Measurements from ENCODE around the gene IFI44L. TPM values are rescaled to one million over a fixed set of nuclear protein-coding genes. Genes with fewer than 3 reads are reported as not detected.

The IFI44L gene
- total RNA-seq (2014; rRNA removed; shearing (Covaris generic)): 0.48 TPM in 1 of 2 replicates, not detected in the other

DNA sequence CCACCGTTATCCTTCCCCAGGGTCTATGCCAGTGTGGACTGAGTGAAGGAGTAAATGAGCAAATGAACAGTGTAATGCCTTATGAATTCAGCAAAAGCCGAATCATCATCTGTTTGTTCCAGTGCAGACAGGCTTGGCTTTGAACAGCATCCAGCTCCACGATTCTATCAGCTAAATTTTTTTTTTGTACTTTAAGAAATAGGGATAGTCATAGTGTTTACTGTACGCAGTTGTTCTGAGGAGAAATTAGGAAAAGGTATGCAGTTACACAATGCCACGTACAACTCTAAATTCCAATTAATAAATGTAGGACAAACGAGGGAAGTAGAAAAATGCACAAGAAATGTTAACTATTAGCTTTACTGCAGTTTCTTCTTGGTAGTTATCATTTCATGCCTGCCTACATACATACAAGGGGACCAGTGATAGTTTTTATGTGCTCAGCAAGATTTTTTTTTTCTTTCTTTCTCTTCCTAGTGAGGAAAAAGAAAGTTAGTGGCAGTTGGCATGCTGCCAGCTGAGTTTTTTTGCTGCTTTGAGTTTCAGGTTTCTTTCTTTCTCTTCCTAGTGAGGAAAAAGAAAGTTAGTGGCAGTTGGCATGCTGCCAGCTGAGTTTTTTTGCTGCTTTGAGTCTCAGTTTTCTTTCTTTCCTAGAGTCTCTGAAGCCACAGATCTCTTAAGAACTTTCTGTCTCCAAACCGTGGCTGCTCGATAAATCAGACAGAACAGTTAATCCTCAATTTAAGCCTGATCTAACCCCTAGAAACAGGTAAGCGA is at the start of gene IFI44L:
Gene IFI44L, plus strand, starts transcription at position 646 of the 777 bp plus-strand sequence. CDS start 7,468 bp downstream, outside the sequence.
- H3K36me3 ChIP-seq (replicated peaks; ENCODE audit: control insufficient read depth, insufficient read depth, low read length): no peaks in the 10 kb centered on the region
- DNase-seq: no peak
- no peaks in the 10 kb centered on the region; the same call in 1 of the 2 replicates for H3K27me3 ChIP-seq (ENCODE audit: control insufficient read depth, insufficient read depth, low read length)
- no peak within 1 kb of the TSS for H3K4me3 ChIP-seq (ENCODE audit: insufficient read depth, low read depth, low read length)

GRCh38 chr1:78570539-78570938 is 49.7 kb upstream of the IFI44L start:
- H3K36me3 ChIP-seq (replicated peaks; ENCODE audit: control insufficient read depth, insufficient read depth, low read length): no peaks in the 10 kb centered on the region
- peak; percentile 1 for DNase-seq
- H3K4me3 ChIP-seq (ENCODE audit: insufficient read depth, low read depth, low read length): no peak overlapping the region
- H3K27me3 ChIP-seq (ENCODE audit: control insufficient read depth, insufficient read depth, low read length): no peaks in the 10 kb centered on the region

- H3K36me3 ChIP-seq (replicated peaks; ENCODE audit: control insufficient read depth, insufficient read depth, low read length): no peaks in the 10 kb centered on the region
- H3K4me3 ChIP-seq (ENCODE audit: insufficient read depth, low read depth, low read length): no peak overlapping the region
- no peaks in the 10 kb centered on the region for H3K27me3 ChIP-seq (ENCODE audit: control insufficient read depth, insufficient read depth, low read length)
- no peak for DNase-seq
These were observed 42.8 kb upstream of the IFI44L start for GRCh38 chr1:78577257-78578100.

GRCh38 chr1:78586572-78586971 is 33.7 kb upstream of the IFI44L start:
- no peak overlapping the region for H3K4me3 ChIP-seq (ENCODE audit: insufficient read depth, low read depth, low read length)

GRCh38 chr1:78587211-78587610 is 33.0 kb upstream of the IFI44L start:
- Histone ChIP-seq H3K4me3 (ENCODE audit: insufficient read depth, low read depth, low read length) (no peak overlapping the region), H3K36me3 (replicated peaks; ENCODE audit: control insufficient read depth, insufficient read depth, low read length) (no peaks in the 10 kb centered on the region), H3K27me3 (ENCODE audit: control insufficient read depth, insufficient read depth, low read length) (no peaks in the 10 kb centered on the region; the same call in 1 of the 2 replicates)
- no peak for DNase-seq

More at GRCh38 chr1:78586572-78586971, 33.7 kb upstream of the IFI44L start:
- Histone ChIP-seq H3K27me3 (ENCODE audit: control insufficient read depth, insufficient read depth, low read length) (no peaks in the 10 kb centered on the region), H3K36me3 (replicated peaks; ENCODE audit: control insufficient read depth, insufficient read depth, low read length) (no peaks in the 10 kb centered on the region)
- no peak for DNase-seq

DNA sequence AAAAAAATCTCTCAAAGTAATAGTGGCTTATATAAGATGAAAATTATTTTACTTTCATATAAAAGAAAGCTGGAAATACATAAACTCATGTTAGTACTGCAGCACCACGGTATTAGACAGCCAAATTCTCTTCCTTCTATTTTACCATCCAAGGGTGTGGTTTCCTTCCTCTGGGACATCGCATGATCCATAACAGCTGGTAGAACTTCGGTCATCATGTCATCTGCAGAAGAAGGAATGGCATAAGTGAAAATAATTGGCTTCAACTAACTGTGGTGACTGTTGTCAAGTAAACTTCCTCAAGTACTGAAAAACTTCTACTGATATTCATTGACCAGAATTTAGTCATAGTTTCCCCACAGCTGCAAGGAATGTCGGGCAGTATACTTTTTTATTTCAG is 28.3 kb upstream of the IFI44L start:
- no peak for DNase-seq
- no peaks in the 10 kb centered on the region for H3K36me3 ChIP-seq (replicated peaks; ENCODE audit: control insufficient read depth, insufficient read depth, low read length)
- no peaks in the 10 kb centered on the region; the same call in 1 of the 2 replicates for H3K27me3 ChIP-seq (ENCODE audit: control insufficient read depth, insufficient read depth, low read length)
- no peak overlapping the region for H3K4me3 ChIP-seq (ENCODE audit: insufficient read depth, low read depth, low read length)

- DNase-seq: no peak
- no peak overlapping the region for H3K4me3 ChIP-seq (ENCODE audit: insufficient read depth, low read depth, low read length)
- H3K27me3 ChIP-seq (ENCODE audit: control insufficient read depth, insufficient read depth, low read length): no peaks in the 10 kb centered on the region
- no peaks in the 10 kb centered on the region for H3K36me3 ChIP-seq (replicated peaks; ENCODE audit: control insufficient read depth, insufficient read depth, low read length)
These were observed 21.0 kb upstream of the IFI44L start for GRCh38 chr1:78599294-78599693.

- H3K36me3 ChIP-seq (replicated peaks; ENCODE audit: control insufficient read depth, insufficient read depth, low read length): no peaks in the 10 kb centered on the region
- H3K27me3 ChIP-seq (ENCODE audit: control insufficient read depth, insufficient read depth, low read length): no peaks in the 10 kb centered on the region
- no peak overlapping the region for H3K4me3 ChIP-seq (ENCODE audit: insufficient read depth, low read depth, low read length)
- no peak for DNase-seq
These were observed 19.2 kb upstream of the IFI44L start for GRCh38 chr1:78601068-78601467.

GRCh38 chr1:78603206-78603605 is 17.0 kb upstream of the IFI44L start:
- DNase-seq: no peak
- H3K4me3 ChIP-seq (ENCODE audit: insufficient read depth, low read depth, low read length): no peak overlapping the region
- H3K36me3 ChIP-seq (replicated peaks; ENCODE audit: control insufficient read depth, insufficient read depth, low read length): no peaks in the 10 kb centered on the region
- H3K27me3 ChIP-seq (ENCODE audit: control insufficient read depth, insufficient read depth, low read length): no peaks in the 10 kb centered on the region

GRCh38 chr1:78604643-78605042 is 15.6 kb upstream of the IFI44L start:
- H3K27me3 ChIP-seq (ENCODE audit: control insufficient read depth, insufficient read depth, low read length): no peaks in the 10 kb centered on the region

GRCh38 chr1:78606274-78606673 is 14.0 kb upstream of the IFI44L start:
- H3K27me3 ChIP-seq (ENCODE audit: control insufficient read depth, insufficient read depth, low read length): no peaks in the 10 kb centered on the region
- no peak for DNase-seq
- no peaks in the 10 kb centered on the region for H3K36me3 ChIP-seq (replicated peaks; ENCODE audit: control insufficient read depth, insufficient read depth, low read length)
- H3K4me3 ChIP-seq (ENCODE audit: insufficient read depth, low read depth, low read length): no peak overlapping the region

More at GRCh38 chr1:78604643-78605042, 15.6 kb upstream of the IFI44L start:
- DNase-seq: no peak
- Histone ChIP-seq H3K4me3 (ENCODE audit: insufficient read depth, low read depth, low read length) (no peak overlapping the region), H3K36me3 (replicated peaks; ENCODE audit: control insufficient read depth, insufficient read depth, low read length) (no peaks in the 10 kb centered on the region)

DNA sequence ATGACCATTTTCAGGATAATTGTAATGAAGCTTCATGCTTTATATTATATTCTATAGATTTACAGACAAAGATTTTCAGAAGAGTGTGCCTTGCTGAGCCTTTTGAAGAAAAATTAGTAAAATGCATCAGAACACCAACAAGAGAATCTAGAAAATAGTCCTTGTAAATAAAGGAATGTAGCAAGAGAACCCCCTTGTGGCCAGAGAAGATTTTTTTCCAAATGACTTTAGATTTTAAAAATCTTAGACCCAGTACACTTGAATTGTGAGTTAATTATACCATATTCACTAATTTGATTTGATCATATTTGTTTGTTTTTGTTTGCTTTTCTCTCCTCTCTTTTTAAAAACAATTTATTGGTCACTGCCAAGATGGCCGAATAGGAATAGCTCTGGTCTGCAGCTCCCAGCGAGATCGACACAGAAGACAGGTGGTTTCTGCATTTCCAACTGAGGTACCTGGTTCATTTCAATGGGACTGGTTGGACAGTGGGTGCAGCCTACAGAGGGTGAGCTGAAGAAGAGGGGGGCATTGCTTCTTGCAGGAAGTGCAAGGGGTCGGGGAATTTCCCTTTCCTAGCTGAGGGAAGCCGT is 12.8 kb upstream of the IFI44L start:
- Histone ChIP-seq H3K4me3 (ENCODE audit: insufficient read depth, low read depth, low read length) (no peak overlapping the region), H3K36me3 (replicated peaks; ENCODE audit: control insufficient read depth, insufficient read depth, low read length) (no peaks in the 10 kb centered on the region), H3K27me3 (ENCODE audit: control insufficient read depth, insufficient read depth, low read length) (no peaks in the 10 kb centered on the region)
- DNase-seq: no peak

GRCh38 chr1:78607944-78608343 is 12.3 kb upstream of the IFI44L start:
- no peak for DNase-seq
- no peak overlapping the region for H3K4me3 ChIP-seq (ENCODE audit: insufficient read depth, low read depth, low read length)
- H3K36me3 ChIP-seq (replicated peaks; ENCODE audit: control insufficient read depth, insufficient read depth, low read length): no peaks in the 10 kb centered on the region
- no peaks in the 10 kb centered on the region for H3K27me3 ChIP-seq (ENCODE audit: control insufficient read depth, insufficient read depth, low read length)

DNA sequence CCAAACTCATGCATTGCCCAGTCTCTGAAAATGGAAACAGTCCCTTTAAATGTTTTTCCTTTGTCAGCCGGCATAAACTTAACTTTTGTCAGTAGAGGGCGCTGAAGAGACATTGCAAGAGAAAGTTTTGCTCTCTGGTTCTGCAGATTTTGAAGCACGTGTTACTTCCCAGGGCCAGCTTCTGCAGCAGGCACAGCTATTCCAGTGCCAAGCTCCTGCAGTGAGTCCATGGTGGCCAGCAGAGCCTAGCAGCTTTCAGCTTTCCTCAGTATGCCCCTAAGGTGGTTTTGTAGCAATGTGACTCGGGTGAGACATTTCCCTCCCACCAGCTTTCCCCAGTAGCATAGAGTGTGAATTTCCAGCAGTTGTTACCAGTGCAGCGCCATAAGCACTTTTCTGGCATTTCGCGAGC is 2.6 kb upstream of the IFI44L start:
- Histone ChIP-seq H3K36me3 (replicated peaks; ENCODE audit: control insufficient read depth, insufficient read depth, low read length) (no peaks in the 10 kb centered on the region), H3K4me3 (ENCODE audit: insufficient read depth, low read depth, low read length) (no peak overlapping the region), H3K27me3 (ENCODE audit: control insufficient read depth, insufficient read depth, low read length) (no peaks in the 10 kb centered on the region; the same call in 1 of the 2 replicates)
- peak; percentile 11 for DNase-seq
